Panc1 (cell line): ENCODE measurements around the gene PRR14L. TPM values are rescaled to one million over a fixed set of nuclear protein-coding genes. Genes with fewer than 3 reads are reported as not detected.
A peak's percentile ranks its signal among the peaks of the same experiment; 100 is the strongest.
"Not testable (repeated sequence)": the region's sequence is repeated elsewhere in the genome, so short reads cannot be mapped to it uniquely, and the experiment has no call there.

Experiments used
- ATAC-seq: fragments of 200-7000 bp; cut with Tn5 transposase; 2 replicates; pipeline ENCODE4 v1.9.1; 2020; ENCODE audit warnings: mild to moderate bottlenecking, moderate library complexity
- Bru-seq: library from RNA; stranded (reverse); fragments of 400-500 nt; gene quantifications from one replicate; lab custom pipeline; 2021; lab: Mats Ljungman, UMichigan
- BruChase-seq, 2 experiments: library from RNA; stranded (reverse); fragments of 400-500 nt; gene quantifications; one replicate each; lab custom pipeline; 2021; lab: Mats Ljungman, UMichigan
- BruUV-seq: library from RNA; stranded (reverse); fragments of 400-500 nt; replicated peaks from 2 replicates; lab custom pipeline; 2021; lab: Mats Ljungman, UMichigan
- CTCF ChIA-PET: fragments of 300-600 bp; sonication (Branson Sonifier 250); formaldehyde crosslinking; loops from one replicate; lab custom pipeline; 2022; ENCODE audit warnings: antibody characterized with exemption; lab: Charles Lee
- POLR2A ChIA-PET: fragments of 300-600 bp; sonication (Branson Sonifier 250); formaldehyde crosslinking; loops from one replicate; lab custom pipeline; 2022; ENCODE audit warnings: antibody characterized with exemption; lab: Charles Lee
- DNase-seq: peaks from one replicate; pipeline ENCODE4 v3.0.0-alpha.2; 2010; ENCODE audit warnings: low read depth, low spot score
- H3K27ac ChIP-seq: 2 replicates; pipeline ENCODE4 v1.5.1; 2011; ENCODE audit warnings: mild to moderate bottlenecking, low read length, inconsistent platforms
- H3K27me3 ChIP-seq: fragments of 200-500 bp; sonication (Bioruptor generic); 2 replicates; pipeline ENCODE4 v1.6.0; 2014; ENCODE audit warnings: low read length, inconsistent platforms; ENCODE audit not compliant: control insufficient read depth, insufficient read depth
- H3K36me3 ChIP-seq: fragments of 200-500 bp; sonication (Bioruptor generic); 2 replicates; pipeline ENCODE4 v1.5.1; 2014; ENCODE audit warnings: inconsistent platforms, mild to moderate bottlenecking, low read length, moderate library complexity; ENCODE audit not compliant: control insufficient read depth, insufficient read depth
- H3K4me1 ChIP-seq: 2 replicates; pipeline ENCODE4 v1.5.1; 2011; ENCODE audit warnings: inconsistent platforms, mild to moderate bottlenecking, low read length, moderate library complexity; ENCODE audit not compliant: control insufficient read depth, insufficient read depth
- H3K4me3 ChIP-seq, 2 experiments: 2 replicates each; pipeline ENCODE4 v1.5.1; 2011 to 2012; ENCODE audit warnings: low read depth in 2 of 2, low read length in 2 of 2, mild to moderate bottlenecking in 2 of 2, inconsistent platforms in 1 of 2, moderate library complexity in 1 of 2
- H3K9me3 ChIP-seq: fragments of 200-500 bp; sonication (Bioruptor generic); 2 replicates; pipeline ENCODE4 v1.5.1; 2014; ENCODE audit warnings: low read depth, mild to moderate bottlenecking, inconsistent platforms, low read length, moderate library complexity; ENCODE audit not compliant: control insufficient read depth, insufficient read depth
- CTCF ChIP-seq: fragments of 450-650 bp; IDR thresholded peaks from 2 replicates; pipeline ENCODE4 v1.5.1; 2017; ENCODE audit warnings: mild to moderate bottlenecking
- POLR2AphosphoS5 ChIP-seq: IDR thresholded peaks from 2 replicates; pipeline ENCODE4 v1.6.1; 2012; ENCODE audit warnings: mild to moderate bottlenecking, low read depth, low read length, moderate library complexity
- SIN3A ChIP-seq: IDR thresholded peaks from 2 replicates; pipeline ENCODE4 v1.6.1; 2012; ENCODE audit warnings: low read depth, mild to moderate bottlenecking, low read length, moderate library complexity, borderline replicate concordance; ENCODE audit not compliant: insufficient read depth
- TCF7L2 ChIP-seq: IDR thresholded peaks from 2 replicates; pipeline ENCODE4 v1.6.1; 2011; ENCODE audit warnings: mild to moderate bottlenecking, low read depth, low read length, inconsistent platforms
- in situ Hi-C: cut with HindIII; loops from 2 replicates; pipeline ENCODE4 v1.10.0; 2016; ENCODE audit warnings: low sequenced_read_pairs, low pct_unique_long_range_greater_than_20kb
- intact Hi-C: fragments of 100-400 bp; cut with micrococcal nuclease; formaldehyde crosslinking; loops from one replicate; pipeline ENCODE4 v1.10.0; 2022; ENCODE audit not compliant: unreplicated experiment
- long read RNA-seq: library from polyadenylated mRNA; unstranded; transcript quantifications from one replicate; pipeline ENCODE4 v2.0.0, GENCODE V29; 2021; ENCODE audit not compliant: unreplicated experiment
- polyA plus RNA-seq: library from polyadenylated mRNA; unstranded; fragments of >200 nt; gene quantifications from one replicate; pipeline ENCODE4 v1.2.1, GENCODE V29; 2012; ENCODE audit warnings: missing spikeins; ENCODE audit not compliant: insufficient read length
- total RNA-seq: library from RNA; stranded (reverse); gene quantifications from one replicate; pipeline ENCODE4 v1.2.1, GENCODE V29; 2021; ENCODE audit not compliant: unreplicated experiment
- TF ChIP-seq, protein P1 (sequence below), 2 experiments: IDR thresholded peaks; 2 replicates each; pipeline ENCODE4 v1.6.1; 2011 to 2012; ENCODE audit warnings: low read depth in 2 of 2, control low read depth in 1 of 2, low read length in 1 of 2, mild to moderate bottlenecking in 1 of 2, moderate library complexity in 1 of 2; ENCODE audit not compliant: insufficient read depth in 1 of 2

The PRR14L gene
- total RNA-seq = 45.7 TPM
- 7.5 TPM for polyA plus RNA-seq
- percentile 75 among the genes with signal in this experiment for Bru-seq, nascent RNA
- percentile 93 among the genes with signal in this experiment for BruChase-seq, experiment 1, labeled RNA remaining after a 2-hour chase
- BruChase-seq, experiment 2, labeled RNA remaining after a 6-hour chase = percentile 84 among the genes with signal in this experiment
- long read RNA-seq, partial matches to known transcripts = 5 of 28 reads
- long read RNA-seq, other reads (novel, unspliced or antisense) = 22 of 28 reads

GRCh38 chr22:31749636-31750364 lies at the start of gene PRR14L:
TSS of gene PRR14L (minus strand) at chr22:31750132. CDS start at chr22:31738860, 11,272 bp downstream.
- DNase-seq (no peak), ATAC-seq (peak; percentile 87)
- no peak for TF ChIP-seq CTCF
- TF ChIP-seq POLR2AphosphoS5 = peak; percentile 83
- TF ChIP-seq SIN3A = peak; percentile 76; the same call in 1 of the 2 replicates
- ChIA-PET POLR2A (no interaction called here), CTCF (no interaction called here)
- Histone ChIP-seq H3K27me3 (no peaks in the 10 kb centered on the region), H3K9me3 (no peaks in the 10 kb centered on the region), H3K4me1 (peaks cover 29% of the 10 kb centered on the region), H3K4me3 (peak within 1 kb of the TSS; percentile 96 to 97), H3K36me3 (peaks cover 12% of the 10 kb centered on the region; the same call in 1 of the 2 replicates), H3K27ac (peak within 1 kb of the TSS; percentile 96)
- in situ Hi-C loops (no loop called here), intact Hi-C loops (no loop called here)
- no TSS peak for BruUV-seq

DNA sequence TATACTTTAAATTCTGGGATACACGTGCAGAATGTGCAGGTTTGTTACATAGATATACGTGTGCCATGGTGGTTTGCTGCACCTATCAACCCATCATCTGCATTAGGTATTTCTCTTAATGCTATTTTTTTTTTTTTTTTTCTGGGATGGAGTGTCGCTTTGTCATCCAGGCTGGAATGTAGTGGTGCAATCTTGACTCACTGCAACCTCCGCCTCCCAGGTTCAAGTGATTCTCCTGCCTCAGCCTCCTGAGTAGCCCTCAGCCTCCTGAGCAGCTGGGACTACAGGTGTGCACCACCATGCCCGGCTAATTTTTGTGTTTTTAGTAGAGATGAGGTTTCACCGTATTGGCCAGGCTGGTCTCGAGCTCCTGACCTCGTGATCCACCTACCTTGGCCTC lies 49.4 kb upstream of the PRR14L start:
- H3K4me1 ChIP-seq, H3K36me3 ChIP-seq, CTCF ChIA-PET, H3K27me3 ChIP-seq, POLR2A ChIA-PET, in situ Hi-C loops, intact Hi-C loops, DNase-seq, H3K4me3 ChIP-seq, ATAC-seq, H3K9me3 ChIP-seq, BruUV-seq, H3K27ac ChIP-seq: not testable (repeated sequence)

DNA sequence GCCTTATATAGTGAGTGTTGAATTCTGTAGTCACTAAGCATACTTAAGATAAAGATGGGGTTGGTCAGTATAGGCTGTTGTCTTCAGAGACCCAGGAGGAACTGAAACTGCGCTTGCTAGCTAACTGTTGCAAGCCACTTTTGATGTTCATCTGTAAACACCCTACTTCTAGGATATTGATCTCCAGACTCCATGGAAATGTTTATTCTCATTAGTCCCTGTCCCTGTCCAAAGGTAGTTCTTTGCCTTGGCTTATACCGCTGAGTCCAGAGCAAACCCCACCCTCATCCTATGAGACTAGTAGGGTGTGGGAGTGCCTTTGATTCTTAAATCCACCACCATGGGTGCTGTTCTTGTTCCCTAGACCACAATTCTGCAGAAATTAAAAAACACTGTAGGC lies 40.3 kb upstream of the PRR14L start:
- intact Hi-C loops (no loop called here), in situ Hi-C loops (no loop called here)
- no peak overlapping the region for H3K27ac ChIP-seq
- ATAC-seq (no peak), DNase-seq (no peak)
- no TSS peak for BruUV-seq
- TF ChIP-seq, protein P1, sequence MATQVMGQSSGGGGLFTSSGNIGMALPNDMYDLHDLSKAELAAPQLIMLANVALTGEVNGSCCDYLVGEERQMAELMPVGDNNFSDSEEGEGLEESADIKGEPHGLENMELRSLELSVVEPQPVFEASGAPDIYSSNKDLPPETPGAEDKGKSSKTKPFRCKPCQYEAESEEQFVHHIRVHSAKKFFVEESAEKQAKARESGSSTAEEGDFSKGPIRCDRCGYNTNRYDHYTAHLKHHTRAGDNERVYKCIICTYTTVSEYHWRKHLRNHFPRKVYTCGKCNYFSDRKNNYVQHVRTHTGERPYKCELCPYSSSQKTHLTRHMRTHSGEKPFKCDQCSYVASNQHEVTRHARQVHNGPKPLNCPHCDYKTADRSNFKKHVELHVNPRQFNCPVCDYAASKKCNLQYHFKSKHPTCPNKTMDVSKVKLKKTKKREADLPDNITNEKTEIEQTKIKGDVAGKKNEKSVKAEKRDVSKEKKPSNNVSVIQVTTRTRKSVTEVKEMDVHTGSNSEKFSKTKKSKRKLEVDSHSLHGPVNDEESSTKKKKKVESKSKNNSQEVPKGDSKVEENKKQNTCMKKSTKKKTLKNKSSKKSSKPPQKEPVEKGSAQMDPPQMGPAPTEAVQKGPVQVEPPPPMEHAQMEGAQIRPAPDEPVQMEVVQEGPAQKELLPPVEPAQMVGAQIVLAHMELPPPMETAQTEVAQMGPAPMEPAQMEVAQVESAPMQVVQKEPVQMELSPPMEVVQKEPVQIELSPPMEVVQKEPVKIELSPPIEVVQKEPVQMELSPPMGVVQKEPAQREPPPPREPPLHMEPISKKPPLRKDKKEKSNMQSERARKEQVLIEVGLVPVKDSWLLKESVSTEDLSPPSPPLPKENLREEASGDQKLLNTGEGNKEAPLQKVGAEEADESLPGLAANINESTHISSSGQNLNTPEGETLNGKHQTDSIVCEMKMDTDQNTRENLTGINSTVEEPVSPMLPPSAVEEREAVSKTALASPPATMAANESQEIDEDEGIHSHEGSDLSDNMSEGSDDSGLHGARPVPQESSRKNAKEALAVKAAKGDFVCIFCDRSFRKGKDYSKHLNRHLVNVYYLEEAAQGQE (IDR thresholded peaks at IDR 0.05; ENCODE audit: insufficient read depth in 1 of 2, low read depth in 2 of 2, low read length in 1 of 2) = no peak
- TF ChIP-seq POLR2AphosphoS5 (no peak), CTCF (no peak), SIN3A (no peak), TCF7L2 (no peak)
- POLR2A ChIA-PET = no interaction called here
- H3K4me3 ChIP-seq = no peak overlapping the region
- no peaks in the 10 kb centered on the region; the same call in 1 of the 2 replicates for H3K36me3 ChIP-seq
- H3K27me3 ChIP-seq = no peaks in the 10 kb centered on the region
- no peaks in the 10 kb centered on the region for H3K9me3 ChIP-seq
- CTCF ChIA-PET = no interaction called here
- H3K4me1 ChIP-seq = no peaks in the 10 kb centered on the region
